Heart left ventricle (tissue), 16 donors: Measurements from ENCODE around the gene ATXN1. TPM values are rescaled to one million over a fixed set of nuclear protein-coding genes. Genes with fewer than 3 reads are reported as not detected.

Experiments
- ATAC-seq, 4 donors: fragments of 200-7000 bp; cut with Tn5 transposase; one replicate each; pipeline ENCODE4 v1.9.1; 2020 to 2022; ENCODE audit warnings: moderate library complexity in 4 of 4, mild to moderate bottlenecking in 3 of 4, moderate number of reproducible peaks in 1 of 4
- DNase-seq, 5 donors: peaks; one replicate each; pipeline ENCODE4 v3.0.0-alpha.2; 2020
- H3K27ac ChIP-seq, 12 donors: fragments of 200-600 bp; sonication (generic) in 4 of 12; one replicate each; pipeline versions ENCODE4 v1.5.0 to v1.8.0; 2016 to 2022; ENCODE audit warnings: mild to moderate bottlenecking in 2 of 12
- H3K27me3 ChIP-seq, 9 donors: fragments of 200-600 bp; sonication (generic) in 2 of 9; one replicate each; pipeline versions ENCODE4 v1.5.1 to v1.8.0; 2016 to 2022; ENCODE audit warnings: mild to moderate bottlenecking in 3 of 9
- H3K36me3 ChIP-seq, 9 donors: fragments of 200-600 bp; sonication (generic) in 2 of 9; one replicate each; pipeline versions ENCODE4 v1.5.0 to v1.8.0; 2018 to 2022; ENCODE audit warnings: mild to moderate bottlenecking in 2 of 9
- H3K4me1 ChIP-seq, 12 donors: fragments of 200-600 bp; sonication (generic) in 4 of 12; one replicate each; pipeline versions ENCODE4 v1.5.0 to v1.8.0; 2016 to 2022; ENCODE audit warnings: mild to moderate bottlenecking in 3 of 12
- H3K4me3 ChIP-seq, 12 donors: fragments of 200-600 bp; sonication (generic) in 4 of 12; one replicate each; pipeline versions ENCODE4 v1.5.0 to v1.8.0; 2017 to 2022; ENCODE audit warnings: mild to moderate bottlenecking in 9 of 12, moderate library complexity in 4 of 12
- H3K9me3 ChIP-seq, 12 donors: fragments of 200-600 bp; sonication (generic) in 4 of 12; one replicate each; pipeline versions ENCODE4 v1.5.0 to v1.8.0; 2016 to 2022; ENCODE audit warnings: mild to moderate bottlenecking in 1 of 12
- CTCF ChIP-seq, 12 donors: fragments of 200-600 bp; sonication (generic) in 4 of 12; IDR thresholded peaks; one replicate each; pipeline versions ENCODE4 v1.5.0 to v1.8.0; 2018 to 2022; ENCODE audit warnings: antibody characterized with exemption in 12 of 12, mild to moderate bottlenecking in 5 of 12
- POLR2A ChIP-seq, 2 donors: fragments of 450-650 bp; IDR thresholded peaks; one replicate each; pipeline ENCODE4 v1.6.1; 2017; ENCODE audit warnings: antibody characterized with exemption in 2 of 2, mild to moderate bottlenecking in 2 of 2, moderate library complexity in 2 of 2
- WGBS, 4 donors: extraction: QIAGEN DNeasy Blood & Tissue Kit in 2 of 4; methylation state at CpG; one replicate each; pipeline versions ENCODE4 v1.1.5 to v1.1.7; 2013 to 2018; 5-methylcytosine and 5-hydroxymethylcytosine counted together
- intact Hi-C, 10 donors: fragments of 100-400 bp; cut with DNase I; formaldehyde crosslinking; loops; one replicate each; pipeline versions ENCODE4 v1.11.1 to v1.14.2; 2022
- polyA plus RNA-seq, 2 donors: library from polyadenylated mRNA; stranded (reverse); fragments of 200-250 nt; gene quantifications; one replicate each; pipeline ENCODE4 v1.2.3, GENCODE V29; 2013
- total RNA-seq, 9 donors: library from RNA; depleted of rRNA in 2 of 9; stranded (reverse); fragments of >200 nt in 2 of 9; fragmentation: NEBNext Ultra II Directional in 3 of 9; extraction: Animal tissue kit (Norgen Biotek cat#: 25700) in 3 of 9; gene quantifications; one replicate each; pipeline versions ENCODE4 v1.1.0 to v1.2.4, GENCODE V29; 2016 to 2023
- donor health status: ischemic (EF 13 %, LVEDD 7.1; RV severe dilation, severe dysfunction).
- donor health status: healthy with polysubstance abuse.
- donor health status: DM: no; HTN: yes; CAD: no.
- donor health status: DM: no; HTN: no; CAD: no.
- donor health status: ischemic (EF 25% LVEDD 6.9; RV normal size, moderate dysfunction).
- donor health status: ischemic (EF 25% LVEDD 5.7; RV mildly dilated, moderate dysfunction).
- donor health status: healthy.
- donor health status: DM: yes; HTN: yes; CAD: no.
- donor health status: ischemic (EF 35%, LVEDD 5.7; RV mildly dilated, moderate dysfunction).
- donor health status: nonischemic (EF 11% LVEDD 7.7; RV severe dilation, severe dysfunction).
- donor health status: DM: yes; HTN: yes; CAD: no.
- donor health status: PGD.
- donor health status: ischemic (EF 29% LVEDD 5.4; RV normal size, mild dysfunction).
- donor health status: nonischemic (EF 23%, LVEDD 6.1; RV moderate dilation, normal function).

Gene ATXN1
- total and polyA plus RNA-seq, 11 donors, result 8.7 to 51.8 (median 36.0) TPM

GRCh38 chr6:16253399-16254144 is 507.7 kb downstream of the ATXN1 start:
- no peaks in the 10 kb centered on the region for H3K27me3 ChIP-seq
- no peak for DNase-seq
- H3K9me3 ChIP-seq, result no peaks in the 10 kb centered on the region
- peaks cover 0 to 66% (median 7%) of the 10 kb centered on the region in 9 donors for H3K36me3 ChIP-seq
- H3K4me3 ChIP-seq, result no peak overlapping the region
- WGBS, 4 donors, result 84 to 90% (median 87%) methylated on average over 10 of the region's 10 CpGs
- H3K27ac ChIP-seq, result no peak overlapping the region
- ATAC-seq, result no peak
- intact Hi-C loops, result no loop called here
- TF ChIP-seq CTCF (IDR thresholded peaks at IDR 0.05) (no peak), POLR2A (IDR thresholded peaks at IDR 0.05) (no peak)
- H3K4me1 ChIP-seq, result peaks cover 0 to 19% (median 8%) of the 10 kb centered on the region in 12 donors

- Histone ChIP-seq H3K9me3 (no peaks in the 10 kb centered on the region), H3K27me3 (no peaks in the 10 kb centered on the region), H3K36me3 (peaks cover 0 to 68% (median 9%) of the 10 kb centered on the region in 9 donors), H3K4me3 (no peak overlapping the region), H3K27ac (no peak overlapping the region), H3K4me1 (peaks cover 0 to 20% (median 4%) of the 10 kb centered on the region in 12 donors)
- TF ChIP-seq POLR2A (IDR thresholded peaks at IDR 0.05) (no peak), CTCF (IDR thresholded peaks at IDR 0.05) (no peak)
- ATAC-seq (no peak), DNase-seq (no peak)
- WGBS, 4 donors, result 47 to 57% (median 56%) methylated on average over 2 of the region's 2 CpGs
- intact Hi-C loops, result no loop called here
These were observed 508.5 kb downstream of the ATXN1 start for GRCh38 chr6:16252686-16253299.

GRCh38 chr6:16251706-16252105 is 509.6 kb downstream of the ATXN1 start:
- intact Hi-C loops, result no loop called here
- H3K9me3 ChIP-seq, result no peaks in the 10 kb centered on the region
- ATAC-seq, result no peak
- peaks cover 0 to 18% (median 3%) of the 10 kb centered on the region in 12 donors for H3K4me1 ChIP-seq
- H3K36me3 ChIP-seq, result peaks cover 0 to 74% (median 19%) of the 10 kb centered on the region in 9 donors
- no peaks in the 10 kb centered on the region for H3K27me3 ChIP-seq
- 89 to 97% (median 92%) methylated on average over 2 of the region's 2 CpGs for WGBS, 4 donors
- no peak overlapping the region for H3K4me3 ChIP-seq
- TF ChIP-seq CTCF (IDR thresholded peaks at IDR 0.05) (no peak), POLR2A (IDR thresholded peaks at IDR 0.05) (no peak)
- no peak overlapping the region for H3K27ac ChIP-seq
- DNase-seq, result no peak

- Histone ChIP-seq H3K4me3 (no peak overlapping the region), H3K9me3 (no peaks in the 10 kb centered on the region), H3K4me1 (peaks cover 0 to 32% (median 14%) of the 10 kb centered on the region in 12 donors), H3K36me3 (peaks cover 0 to 62% (median 19%) of the 10 kb centered on the region in 9 donors), H3K27me3 (no peaks in the 10 kb centered on the region), H3K27ac (no peak overlapping the region)
- TF ChIP-seq CTCF (IDR thresholded peaks at IDR 0.05) (no peak), POLR2A (IDR thresholded peaks at IDR 0.05) (no peak)
- 77 to 87% (median 82%) methylated on average over 1 of the region's 1 CpG for WGBS, 4 donors
- intact Hi-C loops, result no loop called here
- ATAC-seq (no peak), DNase-seq (no peak)
These were observed 511.3 kb downstream of the ATXN1 start for GRCh38 chr6:16249971-16250370.
